ENCODE data around the gene PTGER3. TPM values are rescaled to one million over a fixed set of nuclear protein-coding genes. Genes with fewer than 3 reads are reported as not detected.

PTGER3 gene
- total RNA-seq, 1 experiment from 2014 or later = 0.08 TPM

GRCh38 chr1:71088645-71089287 lies 41.1 kb upstream of the PTGER3 start:
- H3K27me3 ChIP-seq (ENCODE audit: control insufficient read depth, insufficient read depth, low read length) = peaks cover 4% of the 10 kb centered on the region; the same call in 1 of the 2 replicates
- BruUV-seq (replicated peaks) = no TSS peak
- ChIA-PET CTCF (no interaction called here), POLR2A (no interaction called here)
- TF ChIP-seq, protein P1, sequence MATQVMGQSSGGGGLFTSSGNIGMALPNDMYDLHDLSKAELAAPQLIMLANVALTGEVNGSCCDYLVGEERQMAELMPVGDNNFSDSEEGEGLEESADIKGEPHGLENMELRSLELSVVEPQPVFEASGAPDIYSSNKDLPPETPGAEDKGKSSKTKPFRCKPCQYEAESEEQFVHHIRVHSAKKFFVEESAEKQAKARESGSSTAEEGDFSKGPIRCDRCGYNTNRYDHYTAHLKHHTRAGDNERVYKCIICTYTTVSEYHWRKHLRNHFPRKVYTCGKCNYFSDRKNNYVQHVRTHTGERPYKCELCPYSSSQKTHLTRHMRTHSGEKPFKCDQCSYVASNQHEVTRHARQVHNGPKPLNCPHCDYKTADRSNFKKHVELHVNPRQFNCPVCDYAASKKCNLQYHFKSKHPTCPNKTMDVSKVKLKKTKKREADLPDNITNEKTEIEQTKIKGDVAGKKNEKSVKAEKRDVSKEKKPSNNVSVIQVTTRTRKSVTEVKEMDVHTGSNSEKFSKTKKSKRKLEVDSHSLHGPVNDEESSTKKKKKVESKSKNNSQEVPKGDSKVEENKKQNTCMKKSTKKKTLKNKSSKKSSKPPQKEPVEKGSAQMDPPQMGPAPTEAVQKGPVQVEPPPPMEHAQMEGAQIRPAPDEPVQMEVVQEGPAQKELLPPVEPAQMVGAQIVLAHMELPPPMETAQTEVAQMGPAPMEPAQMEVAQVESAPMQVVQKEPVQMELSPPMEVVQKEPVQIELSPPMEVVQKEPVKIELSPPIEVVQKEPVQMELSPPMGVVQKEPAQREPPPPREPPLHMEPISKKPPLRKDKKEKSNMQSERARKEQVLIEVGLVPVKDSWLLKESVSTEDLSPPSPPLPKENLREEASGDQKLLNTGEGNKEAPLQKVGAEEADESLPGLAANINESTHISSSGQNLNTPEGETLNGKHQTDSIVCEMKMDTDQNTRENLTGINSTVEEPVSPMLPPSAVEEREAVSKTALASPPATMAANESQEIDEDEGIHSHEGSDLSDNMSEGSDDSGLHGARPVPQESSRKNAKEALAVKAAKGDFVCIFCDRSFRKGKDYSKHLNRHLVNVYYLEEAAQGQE (IDR thresholded peaks at IDR 0.05; ENCODE audit: insufficient read depth in 1 of 2, low read depth in 2 of 2, low read length in 1 of 2) = no peak
- TF ChIP-seq, protein P2, sequence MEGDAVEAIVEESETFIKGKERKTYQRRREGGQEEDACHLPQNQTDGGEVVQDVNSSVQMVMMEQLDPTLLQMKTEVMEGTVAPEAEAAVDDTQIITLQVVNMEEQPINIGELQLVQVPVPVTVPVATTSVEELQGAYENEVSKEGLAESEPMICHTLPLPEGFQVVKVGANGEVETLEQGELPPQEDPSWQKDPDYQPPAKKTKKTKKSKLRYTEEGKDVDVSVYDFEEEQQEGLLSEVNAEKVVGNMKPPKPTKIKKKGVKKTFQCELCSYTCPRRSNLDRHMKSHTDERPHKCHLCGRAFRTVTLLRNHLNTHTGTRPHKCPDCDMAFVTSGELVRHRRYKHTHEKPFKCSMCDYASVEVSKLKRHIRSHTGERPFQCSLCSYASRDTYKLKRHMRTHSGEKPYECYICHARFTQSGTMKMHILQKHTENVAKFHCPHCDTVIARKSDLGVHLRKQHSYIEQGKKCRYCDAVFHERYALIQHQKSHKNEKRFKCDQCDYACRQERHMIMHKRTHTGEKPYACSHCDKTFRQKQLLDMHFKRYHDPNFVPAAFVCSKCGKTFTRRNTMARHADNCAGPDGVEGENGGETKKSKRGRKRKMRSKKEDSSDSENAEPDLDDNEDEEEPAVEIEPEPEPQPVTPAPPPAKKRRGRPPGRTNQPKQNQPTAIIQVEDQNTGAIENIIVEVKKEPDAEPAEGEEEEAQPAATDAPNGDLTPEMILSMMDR (IDR thresholded peaks at IDR 0.05) = no peak
- no peak for TF ChIP-seq SIN3A (IDR thresholded peaks at IDR 0.05; ENCODE audit: borderline replicate concordance, insufficient read depth, low read depth, low read length)
- no peak for TF ChIP-seq TCF7L2 (IDR thresholded peaks at IDR 0.05; ENCODE audit: low read depth, low read length)
- no peak for TF ChIP-seq POLR2AphosphoS5 (IDR thresholded peaks at IDR 0.05; ENCODE audit: low read depth, low read length)
- ATAC-seq (no peak), DNase-seq (ENCODE audit: low read depth, low spot score) (no peak)
- no peaks in the 10 kb centered on the region for H3K4me1 ChIP-seq (ENCODE audit: control insufficient read depth, insufficient read depth, low read length)
- in situ Hi-C loops (cut with HindIII; ENCODE audit: low pct_unique_long_range_greater_than_20kb, low sequenced_read_pairs) (no loop called here), intact Hi-C loops (cut with micrococcal nuclease; ENCODE audit: unreplicated experiment) (no loop called here)
- H3K9me3 ChIP-seq (ENCODE audit: control insufficient read depth, insufficient read depth, low read depth, low read length) = no peaks in the 10 kb centered on the region
- H3K4me3 ChIP-seq (ENCODE audit: low read depth in 2 of 2, low read length in 2 of 2) = no peak overlapping the region
- no peak overlapping the region for H3K27ac ChIP-seq (ENCODE audit: low read length)
- no peaks in the 10 kb centered on the region for H3K36me3 ChIP-seq (ENCODE audit: control insufficient read depth, insufficient read depth, low read length)

- TF ChIP-seq, protein P1 (IDR thresholded peaks at IDR 0.05; ENCODE audit: insufficient read depth in 1 of 2, low read depth in 2 of 2, low read length in 1 of 2) = no peak
- TF ChIP-seq, protein P2 (IDR thresholded peaks at IDR 0.05) = no peak
- no peak for TF ChIP-seq TCF7L2 (IDR thresholded peaks at IDR 0.05; ENCODE audit: low read depth, low read length)
- H3K36me3 ChIP-seq (ENCODE audit: control insufficient read depth, insufficient read depth, low read length) = no peaks in the 10 kb centered on the region
- ChIA-PET CTCF (interaction anchor here (0.6 kb wide), 1 partner anchor 521 kb away, joined by 7 read pairs; no protein-coding TSS in a partner anchor), POLR2A (no interaction called here)
- in situ Hi-C loops (cut with HindIII; ENCODE audit: low pct_unique_long_range_greater_than_20kb, low sequenced_read_pairs) (no loop called here), intact Hi-C loops (cut with micrococcal nuclease; ENCODE audit: unreplicated experiment) (no loop called here)
- no peak overlapping the region for H3K27ac ChIP-seq (ENCODE audit: low read length)
- no peaks in the 10 kb centered on the region for H3K9me3 ChIP-seq (ENCODE audit: control insufficient read depth, insufficient read depth, low read depth, low read length)
- ATAC-seq = no peak
- no peaks in the 10 kb centered on the region for H3K4me1 ChIP-seq (ENCODE audit: control insufficient read depth, insufficient read depth, low read length)
- DNase-seq (ENCODE audit: low read depth, low spot score) = no peak
- no TSS peak for BruUV-seq (replicated peaks)
- H3K27me3 ChIP-seq (ENCODE audit: control insufficient read depth, insufficient read depth, low read length) = peaks cover 4% of the 10 kb centered on the region; the same call in 1 of the 2 replicates
- H3K4me3 ChIP-seq (ENCODE audit: low read depth in 2 of 2, low read length in 2 of 2) = no peak overlapping the region
Measured at GRCh38 chr1:71087713-71088112, 40.1 kb upstream of the PTGER3 start.

Measured in Panc1 (cell line).